CD14-positive monocyte (primary cell): ENCODE results near the gene GAP43. TPM values are rescaled to one million over a fixed set of nuclear protein-coding genes. Genes with fewer than 3 reads are reported as not detected.

Experiments
- DNase-seq, 3 donors: peaks; one replicate each; pipeline ENCODE4 v3.0.0-alpha.2; 2011 to 2022
- H2AFZ ChIP-seq: 2 replicates; pipeline ENCODE4 v1.6.0; 2012; ENCODE audit warnings: mild to moderate bottlenecking, low read depth, low read length, inconsistent platforms; ENCODE audit not compliant: insufficient read depth, poor library complexity, severe bottlenecking
- H3K27ac ChIP-seq, 2 donors: 1 replicate in 1 of 2; 2 replicates in 1 of 2; pipeline ENCODE4 v1.5.1; 2012 to 2013; ENCODE audit warnings: low read length in 2 of 2, control low read depth in 1 of 2, inconsistent platforms in 1 of 2, low read depth in 1 of 2, mild to moderate bottlenecking in 1 of 2
- H3K27me3 ChIP-seq, 2 donors: one replicate each; pipeline versions ENCODE4 v1.6.0 to v1.6.1; 2011 to 2013; ENCODE audit warnings: low read length in 2 of 2; ENCODE audit not compliant: control insufficient read depth in 2 of 2, insufficient read depth in 2 of 2
- H3K36me3 ChIP-seq, 2 donors: replicated peaks in 1 of 2; 1 replicate in 1 of 2; 2 replicates in 1 of 2; pipeline versions ENCODE4 v1.5.1 to v1.6.1; 2012 to 2013; ENCODE audit warnings: low read length in 2 of 2, control low read depth in 1 of 2, inconsistent platforms in 1 of 2, mild to moderate bottlenecking in 1 of 2; ENCODE audit not compliant: insufficient read depth in 2 of 2, control insufficient read depth in 1 of 2
- H3K4me1 ChIP-seq, 2 donors: 1 replicate in 1 of 2; 2 replicates in 1 of 2; pipeline versions ENCODE4 v1.5.1 to v1.6.1; 2012 to 2013; ENCODE audit warnings: low read length in 2 of 2, control low read depth in 1 of 2, inconsistent platforms in 1 of 2, mild to moderate bottlenecking in 1 of 2, moderate library complexity in 1 of 2; ENCODE audit not compliant: insufficient read depth in 2 of 2, control insufficient read depth in 1 of 2
- H3K4me2 ChIP-seq: replicated peaks from 2 replicates; pipeline ENCODE3; 2012; ENCODE audit warnings: low read length, moderate library complexity, mild to moderate bottlenecking; ENCODE audit not compliant: poor library complexity, severe bottlenecking; ENCODE audit errors: extremely low read depth
- H3K4me3 ChIP-seq, 3 experiments: fragments of 200-600 bp in 1 of 3; sonication (generic) in 1 of 3; replicated peaks in 1 of 3; 1 replicate in 2 of 3; 2 replicates in 1 of 3; pipeline ENCODE4 v1.5.1; 2011 to 2013; ENCODE audit warnings: low read length in 3 of 3, mild to moderate bottlenecking in 3 of 3, control low read depth in 2 of 3, low read depth in 2 of 3, inconsistent platforms in 1 of 3, moderate library complexity in 1 of 3
- H3K79me2 ChIP-seq: 2 replicates; pipeline ENCODE4 v1.6.0; 2012; ENCODE audit warnings: mild to moderate bottlenecking, control low read depth, inconsistent platforms, low read length, moderate library complexity; ENCODE audit not compliant: insufficient read depth
- H3K9ac ChIP-seq: 2 replicates; pipeline ENCODE4 v1.6.0; 2017; ENCODE audit warnings: low read length, mild to moderate bottlenecking; ENCODE audit not compliant: insufficient read depth, poor library complexity, severe bottlenecking
- H3K9me3 ChIP-seq, 2 donors: replicated peaks in 1 of 2; 1 replicate in 1 of 2; 2 replicates in 1 of 2; pipeline versions ENCODE4 v1.5.1 to v1.6.1; 2012 to 2013; ENCODE audit warnings: low read length in 2 of 2, control low read depth in 1 of 2; ENCODE audit not compliant: control insufficient read depth in 1 of 2, insufficient read depth in 1 of 2
- H4K20me1 ChIP-seq: 2 replicates; pipeline ENCODE4 v1.6.0; 2012; ENCODE audit warnings: mild to moderate bottlenecking, low read length, control low read depth, moderate library complexity; ENCODE audit not compliant: insufficient read depth
- H3K27ac Mint-ChIP-seq, 7 donors: one replicate each; pipeline ENCODE4 v1.8.0; 2020; ENCODE audit warnings: mild to moderate bottlenecking in 7 of 7, mixed read lengths in 7 of 7, moderate library complexity in 6 of 7, inconsistent platforms in 2 of 7
- H3K27me3 Mint-ChIP-seq, 3 donors: one replicate each; pipeline ENCODE4 v1.8.0; 2021 to 2022; ENCODE audit warnings: low read depth in 3 of 3, mild to moderate bottlenecking in 3 of 3, mixed read lengths in 3 of 3, moderate library complexity in 3 of 3, inconsistent platforms in 1 of 3
- H3K36me3 Mint-ChIP-seq, 2 donors: one replicate each; pipeline ENCODE4 v1.8.0; 2020; ENCODE audit warnings: mixed read lengths in 2 of 2, inconsistent platforms in 1 of 2, mild to moderate bottlenecking in 1 of 2
- H3K4me1 Mint-ChIP-seq: one replicate; pipeline ENCODE4 v1.8.0; 2020; ENCODE audit warnings: mild to moderate bottlenecking, mixed read lengths
- H3K4me3 Mint-ChIP-seq, 2 donors: one replicate each; pipeline ENCODE4 v1.8.0; 2020; ENCODE audit warnings: mild to moderate bottlenecking in 2 of 2, mixed read lengths in 2 of 2, moderate library complexity in 1 of 2
- H3K9me3 Mint-ChIP-seq, 7 donors: one replicate each; pipeline ENCODE4 v1.8.0; 2020 to 2022; ENCODE audit warnings: mixed read lengths in 7 of 7, mild to moderate bottlenecking in 6 of 7, moderate library complexity in 6 of 7, inconsistent platforms in 2 of 7
- CTCF ChIP-seq: fragments of 200-600 bp; IDR thresholded peaks from one replicate; pipeline ENCODE4 v1.8.0; 2022; ENCODE audit warnings: antibody characterized with exemption, mild to moderate bottlenecking
- WGBS: methylation state at CpG from one replicate; pipeline ENCODE4 v1.1.5; 2013; ENCODE audit warnings: missing lambda C conversion rate; ENCODE audit not compliant: insufficient coverage; 5-methylcytosine and 5-hydroxymethylcytosine counted together
- intact Hi-C, 2 donors: fragments of 100-400 bp; cut with micrococcal nuclease; formaldehyde crosslinking; loops; one replicate each; pipeline versions ENCODE4 v1.15.0 to v1.15.1; 2023
- polyA plus RNA-seq, 3 donors: library from polyadenylated mRNA; depleted of rRNA in 1 of 3; unstranded in 2 of 3; stranded (reverse) in 1 of 3; fragments of 300-500 nt in 2 of 3; fragments of >200 nt in 1 of 3; fragmentation: Illumina TruSeq in 2 of 3; gene quantifications; 1 replicate in 2 of 3; 2 replicates in 1 of 3; pipeline ENCODE4 v1.2.3, GENCODE V29; 2012 to 2021

GAP43 gene
- polyA plus RNA-seq, 3 donors, result not detected

GRCh38 chr3:115720983-115721382 lies 97.7 kb downstream of the GAP43 start:
- WGBS, result no CpG with 5 or more reads among the region's 4 CpGs
- no peaks in the 10 kb centered on the region for H3K4me1 Mint-ChIP-seq
- H3K9ac ChIP-seq, result no peak overlapping the region
- no peaks in the 10 kb centered on the region for H3K27me3 ChIP-seq
- H3K36me3 ChIP-seq, result no peaks in the 10 kb centered on the region
- H3K27me3 Mint-ChIP-seq, result peaks cover 0 to 3% (median 0%) of the 10 kb centered on the region in 3 donors
- H3K4me3 Mint-ChIP-seq, result no peak overlapping the region
- no peaks in the 10 kb centered on the region for H3K4me1 ChIP-seq
- intact Hi-C loops, result no loop called here
- H3K9me3 Mint-ChIP-seq, result peaks cover 0 to 2% (median 0%) of the 10 kb centered on the region in 7 donors
- H3K27ac Mint-ChIP-seq, result no peak overlapping the region
- DNase-seq, result no peak
- TF ChIP-seq CTCF, result no peak
- H3K9me3 ChIP-seq, result no peaks in the 10 kb centered on the region
- H2AFZ ChIP-seq, result no peak overlapping the region
- no peaks in the 10 kb centered on the region for H4K20me1 ChIP-seq
- no peaks in the 10 kb centered on the region for H3K79me2 ChIP-seq
- H3K4me3 ChIP-seq, result no peak overlapping the region
- H3K36me3 Mint-ChIP-seq, result no peaks in the 10 kb centered on the region
- no peak overlapping the region for H3K27ac ChIP-seq
- no peak overlapping the region for H3K4me2 ChIP-seq

DNA sequence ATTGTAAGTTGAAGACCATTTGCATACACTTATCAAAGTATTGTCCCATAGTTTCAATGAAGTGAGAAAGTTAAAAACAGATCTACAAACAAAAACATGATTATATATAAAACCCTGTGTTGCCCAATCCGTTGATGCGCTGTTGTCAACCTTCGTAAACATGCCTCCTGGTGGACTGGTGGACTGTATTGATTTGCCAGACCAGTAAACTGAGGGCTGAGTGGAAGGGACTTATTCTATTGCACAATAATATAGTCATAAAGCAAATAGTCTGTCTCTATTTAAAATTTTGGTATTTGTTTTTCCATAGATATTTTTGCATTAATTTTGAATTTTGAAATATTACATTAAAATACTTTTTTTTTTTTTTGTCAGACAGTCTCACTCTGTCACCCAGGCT lies 102.5 kb downstream of the GAP43 start:
- TF ChIP-seq CTCF, result no peak
- H3K36me3 ChIP-seq, result no peaks in the 10 kb centered on the region
- WGBS, result no CpG with 5 or more reads among the region's 3 CpGs
- peaks cover 0 to 5% (median 0%) of the 10 kb centered on the region in 7 donors for H3K9me3 Mint-ChIP-seq
- H3K79me2 ChIP-seq, result no peaks in the 10 kb centered on the region
- no peaks in the 10 kb centered on the region for H3K27me3 ChIP-seq
- H3K27me3 Mint-ChIP-seq, result no peaks in the 10 kb centered on the region
- no peak overlapping the region for H2AFZ ChIP-seq
- no peaks in the 10 kb centered on the region for H4K20me1 ChIP-seq
- H3K9me3 ChIP-seq, result no peaks in the 10 kb centered on the region
- H3K27ac ChIP-seq, result no peak overlapping the region
- no peak overlapping the region for H3K4me3 ChIP-seq
- H3K4me1 ChIP-seq, result no peaks in the 10 kb centered on the region
- H3K4me1 Mint-ChIP-seq, result no peaks in the 10 kb centered on the region
- H3K36me3 Mint-ChIP-seq, result no peaks in the 10 kb centered on the region
- intact Hi-C loops, result no loop called here
- H3K4me2 ChIP-seq, result no peak overlapping the region
- no peak overlapping the region for H3K9ac ChIP-seq
- no peak for DNase-seq
- no peak overlapping the region for H3K27ac Mint-ChIP-seq
- H3K4me3 Mint-ChIP-seq, result no peak overlapping the region
